T47D (cell line): ENCODE results near the gene ZNF554.

ENCODE experiments used
- DNase-seq, 2 experiments: peaks; one replicate each; pipeline versions ENCODE4 v3.0.0 to v3.0.0-alpha.2; 2011 to 2012; ENCODE audit warnings: low read depth in 1 of 2, low spot score in 1 of 2
- JUND ChIP-seq: IDR thresholded peaks from 2 replicates; pipeline ENCODE4 v1.6.1; 2012; ENCODE audit warnings: low read depth
- in situ Hi-C: cut with HindIII; loops from 2 replicates; pipeline ENCODE4 v1.10.0; 2016; ENCODE audit warnings: low sequenced_read_pairs, low pct_unique_long_range_greater_than_20kb

The ZNF554 gene

DNA sequence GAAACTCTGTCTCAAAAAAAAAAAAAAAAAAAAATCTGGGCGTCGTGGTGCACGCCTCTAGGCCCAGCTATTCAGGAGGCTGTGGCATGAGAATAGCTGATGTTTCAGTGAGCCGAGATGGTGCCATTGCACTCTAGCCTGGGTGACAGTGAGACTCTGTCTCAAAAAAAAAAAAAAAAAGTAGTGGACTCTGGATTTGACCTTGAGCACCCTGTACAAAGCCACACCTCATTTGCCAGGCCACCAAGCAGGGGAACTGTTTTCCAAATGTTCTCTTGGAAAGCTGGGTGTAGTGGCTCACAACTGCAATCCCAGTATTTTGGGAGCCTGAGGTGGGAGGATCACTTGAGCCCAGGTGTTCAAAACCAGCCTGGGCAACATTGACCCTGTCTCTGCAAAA is 17.8 kb downstream of the ZNF554 start:
- in situ Hi-C loops = no loop called here
- no peak for DNase-seq
- no peak for TF ChIP-seq JUND

DNA sequence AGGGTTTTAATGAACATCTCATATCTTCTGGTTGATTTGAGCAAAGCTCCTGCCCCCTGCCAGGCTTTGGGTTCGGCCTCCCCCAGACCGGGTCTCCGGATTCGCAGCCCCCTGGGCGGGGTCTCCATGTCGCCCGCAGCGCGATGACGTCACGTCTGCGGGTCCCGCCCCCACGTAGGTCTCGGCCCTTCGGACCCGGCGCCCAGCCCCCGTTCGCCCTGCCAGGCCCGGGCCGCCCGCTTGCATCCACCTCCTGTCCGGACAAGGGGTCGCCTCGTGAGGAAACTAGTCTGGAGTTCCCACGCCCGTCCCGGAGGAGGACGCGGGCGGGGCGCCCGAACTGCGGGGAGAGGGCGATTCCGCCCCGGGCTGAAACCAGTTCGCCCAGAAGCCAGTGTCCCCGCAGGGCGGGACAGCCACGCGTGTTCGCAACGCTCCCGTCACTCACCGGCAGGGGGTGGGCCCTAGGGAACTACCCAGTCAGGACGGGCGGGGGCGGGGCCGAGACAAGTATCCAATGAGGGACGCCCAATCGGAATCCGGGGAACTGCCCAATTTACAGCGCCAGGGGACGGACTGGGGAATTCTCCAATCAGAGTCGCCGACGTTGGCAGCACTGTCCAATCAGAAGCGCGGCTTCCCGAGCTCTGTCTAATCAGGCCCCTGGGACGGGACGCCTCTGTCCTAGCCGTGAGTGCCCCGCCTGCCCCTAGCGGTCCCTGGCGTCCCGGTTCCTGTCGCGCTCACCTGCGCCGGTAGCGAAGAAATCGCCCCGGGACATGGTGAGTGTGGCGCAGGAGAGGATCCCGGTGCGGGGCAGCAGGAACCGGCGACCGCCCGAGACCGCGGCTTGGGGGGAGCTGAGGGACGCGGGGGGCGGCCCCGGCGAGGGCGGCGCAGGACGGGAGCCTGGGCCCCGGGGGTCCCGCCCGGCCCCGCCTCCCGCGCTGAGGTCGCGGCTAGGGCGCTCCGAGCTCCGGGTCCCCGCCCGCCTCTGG is 21.4 kb downstream of the ZNF554 start, which contains the start of gene ZNF555:
Gene ZNF555 (plus strand): TSS at position 682 of the 998 bp plus-strand sequence. CDS start 98 bp downstream, at position 780.
- TF ChIP-seq JUND = no peak
- DNase-seq = peak; percentile 97 to 99
- in situ Hi-C loops = no loop called here

DNA sequence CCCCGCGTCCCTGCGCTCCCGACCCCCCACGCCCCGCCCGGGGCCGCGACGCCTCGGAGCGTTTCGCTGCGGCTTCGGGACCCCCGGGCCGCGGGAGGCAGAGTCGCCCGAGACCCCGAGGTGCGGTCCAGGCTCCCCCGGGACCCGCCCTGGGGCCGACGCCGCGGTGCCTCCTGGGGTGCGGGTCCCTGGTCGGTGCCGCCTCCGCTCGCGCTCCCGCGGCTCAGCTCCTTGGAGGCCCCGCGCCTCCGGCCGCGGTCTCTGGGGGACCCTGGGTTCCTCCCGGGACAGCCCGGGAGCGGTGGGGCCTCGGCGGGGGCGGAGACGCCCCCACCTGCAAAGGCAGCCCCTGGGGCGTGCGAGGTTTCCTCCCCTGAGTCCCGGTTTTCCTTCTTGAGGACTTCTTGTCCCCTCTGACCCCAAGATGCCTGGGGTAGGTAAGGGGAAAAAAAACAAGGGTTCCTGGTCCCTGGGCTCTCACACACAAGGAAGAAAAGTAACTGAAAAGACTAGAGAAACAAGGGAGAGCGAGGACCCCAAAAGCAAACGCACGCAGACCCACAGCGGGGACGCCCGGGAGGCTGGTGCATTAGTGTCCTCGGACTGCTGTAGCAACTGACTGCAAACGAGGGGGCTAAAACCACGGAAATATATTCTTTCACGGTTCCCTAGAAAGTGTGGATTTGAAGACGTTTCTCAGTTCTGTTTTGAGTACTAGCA is 22.3 kb downstream of the ZNF554 start:
- in situ Hi-C loops = no loop called here
- DNase-seq = no peak
- no peak for TF ChIP-seq JUND

DNA sequence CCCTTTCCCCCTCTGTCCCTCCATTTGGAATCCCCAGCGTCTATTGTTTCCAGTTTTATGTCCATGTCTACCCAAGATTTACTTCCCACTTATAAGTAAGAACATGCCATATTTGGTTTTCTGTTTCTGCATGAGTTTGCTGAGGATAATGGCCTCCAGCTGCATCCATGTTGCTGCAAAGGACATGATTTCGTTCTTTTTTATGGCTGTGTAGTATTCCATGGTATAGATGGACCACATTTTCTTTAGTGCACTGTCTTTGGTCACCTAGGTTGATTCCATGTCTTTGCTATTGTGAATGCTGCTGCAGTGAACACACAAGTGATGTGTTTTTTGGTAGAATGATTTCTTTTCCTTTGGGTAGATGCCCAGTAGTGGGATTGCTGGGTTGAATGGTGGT is 25.4 kb downstream of the ZNF554 start:
- DNase-seq = no peak
- TF ChIP-seq JUND = no peak
- in situ Hi-C loops = no loop called here

DNA sequence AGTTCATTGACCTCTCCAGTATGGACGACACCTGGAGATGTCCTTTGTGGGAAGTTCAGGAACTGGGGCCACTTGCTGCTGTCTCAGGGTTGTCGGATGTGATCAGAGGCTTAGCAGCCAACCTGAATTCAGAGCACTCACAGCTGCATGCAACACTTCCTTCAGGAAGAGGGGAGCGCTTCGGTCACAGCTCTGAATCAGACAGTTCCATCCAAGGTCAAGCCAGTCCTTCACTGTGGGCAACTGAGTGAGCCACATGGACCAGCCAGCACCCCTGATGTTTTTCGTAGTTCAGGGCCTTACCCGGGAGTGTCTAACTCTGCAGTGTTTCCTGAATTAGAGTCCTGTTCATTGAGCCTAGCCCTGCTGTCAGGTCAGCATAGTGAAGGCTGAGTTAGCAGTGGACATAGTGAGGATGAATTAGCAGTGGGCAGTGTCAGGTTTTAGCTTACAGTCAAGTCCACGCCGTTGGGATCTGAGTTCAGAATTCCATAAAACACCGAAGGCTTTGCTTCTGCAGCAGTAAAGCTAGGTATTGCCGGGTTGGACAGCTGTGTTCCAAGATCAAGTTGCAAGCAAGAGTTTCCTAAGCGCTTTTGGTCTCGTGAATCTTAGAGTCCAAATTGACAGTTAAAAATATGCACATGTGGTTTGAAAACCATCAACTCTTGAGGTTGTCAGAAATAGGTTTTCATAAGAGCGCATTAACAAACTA is 26.7 kb downstream of the ZNF554 start:
- TF ChIP-seq JUND = no peak
- DNase-seq = no peak
- in situ Hi-C loops = no loop called here

DNA sequence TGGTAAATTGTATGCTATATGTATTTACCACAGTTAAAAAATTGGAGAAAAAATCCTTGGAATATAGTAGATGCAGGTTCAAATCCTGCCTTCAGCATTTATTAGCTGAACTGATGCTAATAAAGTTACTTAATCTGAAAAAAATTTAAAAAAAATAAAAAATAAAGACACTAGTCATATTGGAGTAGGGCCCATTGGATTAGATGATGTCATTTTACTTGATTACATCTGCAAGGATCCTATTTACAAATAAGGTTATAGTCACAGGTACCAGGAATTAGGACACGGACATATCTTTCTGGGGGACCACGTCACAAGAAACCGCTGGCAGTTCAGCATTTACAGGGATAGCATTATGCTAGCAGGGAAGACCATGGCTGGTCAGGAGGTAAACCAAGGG is 27.8 kb downstream of the ZNF554 start:
- no peak for DNase-seq

DNA sequence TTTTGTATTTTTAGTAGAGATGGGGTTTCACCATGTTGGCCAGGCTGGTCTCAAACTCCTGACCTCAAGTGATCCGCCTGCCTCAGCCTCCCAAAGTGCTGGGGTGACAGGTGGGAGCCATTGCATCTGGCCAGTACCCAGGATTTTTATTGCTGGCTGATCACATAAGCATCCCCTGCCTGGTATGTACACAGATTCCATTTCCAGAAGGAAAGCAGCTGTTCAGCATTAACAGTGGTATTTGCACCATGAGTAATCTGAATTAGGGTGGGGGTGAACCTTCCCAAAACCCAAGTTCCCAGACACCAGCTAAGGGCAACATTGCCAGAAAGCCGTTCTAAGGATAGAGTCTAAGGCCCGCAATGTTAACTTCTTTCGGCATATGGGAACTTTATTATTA is 28.9 kb downstream of the ZNF554 start:
- no peak for TF ChIP-seq JUND
- no peak for DNase-seq
- in situ Hi-C loops = no loop called here

More for the DNA sequence above, 27.8 kb downstream of the ZNF554 start:
- in situ Hi-C loops = no loop called here
- TF ChIP-seq JUND = no peak

DNA sequence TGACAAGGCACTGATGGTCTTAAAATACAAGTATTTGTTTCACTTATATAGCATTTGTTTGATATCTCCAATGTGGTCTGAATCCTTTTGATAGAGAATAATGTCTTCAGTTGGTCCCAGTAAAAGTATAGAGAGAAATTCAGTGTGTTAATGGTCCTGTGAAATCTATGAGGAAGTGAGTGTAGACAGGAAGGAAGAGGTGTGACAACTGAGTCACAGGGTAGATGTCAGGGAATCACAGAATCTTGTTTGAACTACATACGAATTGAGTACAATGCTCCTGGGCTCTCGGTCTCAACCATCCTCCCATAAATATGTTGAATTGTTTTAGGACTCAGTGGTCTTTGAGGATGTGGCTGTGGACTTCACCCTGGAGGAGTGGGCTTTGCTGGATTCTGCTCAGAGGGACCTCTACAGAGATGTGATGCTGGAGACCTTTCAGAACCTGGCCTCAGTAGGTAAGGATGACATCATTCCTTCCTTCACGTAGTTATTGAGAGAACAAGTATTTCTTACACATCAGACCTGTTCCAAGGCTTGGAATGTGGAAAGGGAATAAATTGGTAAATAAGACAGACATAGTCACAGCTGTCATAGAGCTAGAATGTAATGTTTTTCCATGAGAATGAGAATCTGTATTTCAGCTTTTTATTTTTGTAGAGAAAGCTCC is 30.7 kb downstream of the ZNF554 start:
- in situ Hi-C loops = no loop called here
- no peak for TF ChIP-seq JUND
- no peak for DNase-seq

DNA sequence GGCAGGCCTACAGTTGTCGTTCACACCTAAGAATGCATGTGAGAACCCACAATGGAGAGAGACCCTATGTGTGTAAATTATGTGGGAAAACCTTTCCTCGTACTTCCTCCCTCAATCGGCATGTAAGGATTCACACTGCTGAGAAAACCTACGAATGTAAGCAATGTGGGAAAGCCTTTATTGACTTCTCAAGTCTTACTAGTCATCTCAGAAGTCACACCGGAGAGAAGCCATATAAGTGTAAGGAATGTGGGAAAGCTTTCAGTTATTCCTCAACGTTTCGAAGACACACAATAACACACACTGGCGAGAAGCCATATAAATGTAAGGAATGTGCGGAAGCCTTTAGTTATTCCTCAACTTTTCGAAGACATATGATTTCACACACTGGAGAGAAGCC is 32.9 kb downstream of the ZNF554 start:
- in situ Hi-C loops = no loop called here
- TF ChIP-seq JUND = no peak
- DNase-seq = no peak

DNA sequence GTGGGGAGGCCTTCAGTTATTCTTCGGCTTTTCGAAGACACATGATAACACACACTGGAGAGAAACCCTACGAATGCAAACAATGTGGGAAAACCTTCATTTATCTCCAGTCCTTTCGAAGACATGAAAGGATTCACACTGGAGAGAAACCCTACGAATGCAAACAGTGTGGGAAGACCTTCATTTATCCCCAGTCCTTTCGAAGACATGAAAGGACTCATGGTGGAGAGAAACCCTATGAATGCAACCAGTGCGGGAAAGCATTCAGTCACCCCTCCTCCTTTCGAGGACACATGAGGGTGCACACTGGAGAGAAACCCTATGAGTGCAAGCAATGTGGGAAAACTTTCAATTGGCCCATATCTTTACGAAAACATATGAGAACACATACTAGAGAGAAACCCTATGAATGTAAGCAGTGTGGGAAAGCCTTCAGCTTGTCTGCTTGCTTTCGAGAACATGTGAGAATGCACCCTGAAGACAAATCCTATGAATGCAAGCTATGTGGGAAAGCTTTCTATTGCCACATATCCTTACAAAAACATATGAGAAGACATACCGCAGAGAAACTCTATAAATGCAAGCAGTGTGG is 33.4 kb downstream of the ZNF554 start:
- in situ Hi-C loops = no loop called here

DNA sequence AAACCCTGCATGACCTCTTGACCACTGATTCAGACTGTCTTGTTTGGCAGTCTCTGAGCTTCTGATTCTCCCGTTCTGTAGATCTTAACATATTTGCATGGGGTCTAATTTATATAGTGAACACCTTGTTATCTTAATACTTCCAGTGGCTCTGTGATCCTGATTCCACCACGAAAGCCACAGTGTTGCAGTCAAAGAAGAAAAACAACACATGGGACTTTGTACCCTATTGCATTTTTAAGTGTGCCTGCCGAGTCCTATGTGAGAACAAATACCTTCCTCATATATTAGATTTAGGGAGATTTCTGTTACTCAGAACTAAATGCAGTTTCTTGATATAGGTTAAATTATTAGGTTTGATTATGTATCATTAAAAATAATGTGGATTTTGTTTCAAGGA is 35.2 kb downstream of the ZNF554 start:
- TF ChIP-seq JUND = no peak
- DNase-seq = no peak
- in situ Hi-C loops = no loop called here

More for the DNA sequence above, 33.4 kb downstream of the ZNF554 start:
- DNase-seq = no peak
- no peak for TF ChIP-seq JUND

DNA sequence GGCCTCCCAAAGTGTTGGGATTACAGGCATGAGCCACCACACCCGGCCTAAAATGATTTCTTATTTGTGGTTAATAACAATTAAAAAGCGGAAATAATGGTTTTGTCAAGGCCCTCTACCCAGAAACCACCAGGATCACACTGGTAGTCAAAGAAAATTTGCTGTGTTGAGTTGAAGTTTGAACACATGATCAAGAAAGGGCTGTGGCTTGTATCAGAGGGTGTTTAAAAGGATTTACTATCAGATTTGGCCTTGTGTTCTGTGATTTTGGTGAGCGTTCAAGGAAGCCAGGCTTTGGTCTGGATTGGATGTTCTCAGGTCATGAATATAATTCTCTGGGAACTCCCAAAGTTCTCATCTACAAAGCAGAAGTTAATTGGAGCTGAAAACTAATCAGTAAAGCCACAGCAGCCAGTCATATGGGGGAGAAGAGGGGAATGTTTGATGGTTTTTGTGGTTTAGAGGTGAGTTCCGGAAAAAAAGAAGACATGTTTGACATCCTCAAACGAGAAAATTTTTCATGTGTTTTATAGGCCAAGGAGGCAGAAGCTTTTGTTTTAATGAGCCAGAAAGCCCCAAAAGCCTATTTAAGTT is 36.9 kb downstream of the ZNF554 start:
- in situ Hi-C loops = no loop called here
- no peak for TF ChIP-seq JUND
- no peak for DNase-seq
